HG02943 (cell line): ENCODE measurements around the gene RAB38.

Source experiments
- ATAC-seq: cut with Tn5 transposase; IDR thresholded peaks from one replicate; pipeline ENCODE4 v1.9.1; 2021; ENCODE audit warnings: mild to moderate bottlenecking, low read depth, moderate library complexity; ENCODE audit not compliant: unreplicated experiment

Gene RAB38

GRCh38 chr11:88105951-88106350, 69.3 kb downstream of the RAB38 start:
- no peak for ATAC-seq

DNA sequence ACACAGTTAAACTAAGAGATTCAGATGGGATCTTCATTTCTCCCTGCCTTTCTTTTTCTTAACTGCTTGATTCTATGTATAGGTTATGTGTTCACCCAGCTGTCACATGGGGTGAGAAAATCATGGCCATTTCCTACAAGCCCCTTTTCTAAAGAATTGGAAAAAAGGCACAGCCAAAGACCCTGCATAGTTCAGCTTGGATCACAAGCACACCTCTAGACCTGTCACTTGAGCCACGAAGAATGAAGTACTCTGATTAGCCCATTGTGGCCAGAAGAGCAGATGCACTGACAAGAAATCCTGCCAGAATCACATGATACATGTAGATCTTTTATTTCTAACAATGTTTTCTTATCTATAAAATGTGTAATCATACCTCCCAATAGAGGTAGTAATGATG, 69.7 kb downstream of the RAB38 start:
- no peak for ATAC-seq

GRCh38 chr11:88104408-88104807, 70.8 kb downstream of the RAB38 start:
- ATAC-seq, result peak; percentile 49

GRCh38 chr11:88103337-88104206, 71.7 kb downstream of the RAB38 start:
- peak; percentile 83 for ATAC-seq

GRCh38 chr11:88102598-88102934, 72.7 kb downstream of the RAB38 start:
- ATAC-seq, result no peak

DNA sequence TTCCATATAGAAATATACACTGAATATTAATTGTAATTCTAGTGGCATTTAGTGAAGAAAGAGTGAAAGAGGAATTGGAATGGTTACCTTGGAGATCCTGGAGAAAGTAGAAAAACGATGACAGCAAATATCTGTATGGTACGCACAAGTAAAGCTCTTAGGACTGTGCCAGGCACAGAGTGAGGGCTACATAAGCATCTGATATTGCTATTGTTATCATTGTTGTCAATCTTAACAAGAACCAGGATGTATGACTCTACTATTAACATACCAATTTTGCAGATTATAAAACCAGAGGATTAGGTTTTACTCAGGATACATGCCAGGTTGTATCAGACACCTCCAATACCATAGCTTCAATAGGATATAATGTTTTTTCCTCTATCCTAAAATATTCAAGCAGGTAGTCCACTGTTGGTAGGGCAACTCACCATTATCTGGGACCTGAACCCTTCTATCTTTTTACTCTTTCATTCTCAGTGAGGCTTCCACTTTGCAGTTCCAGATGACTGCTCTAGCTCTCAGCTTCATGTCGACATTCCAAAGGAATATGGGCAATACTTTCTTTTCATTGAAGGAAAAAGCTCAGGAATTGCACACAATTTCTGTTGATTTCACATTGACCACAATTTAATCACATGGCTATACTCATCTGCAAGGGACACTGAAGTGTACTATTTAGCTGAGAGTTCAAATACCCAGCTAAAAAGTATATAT, 73.2 kb downstream of the RAB38 start:
- ATAC-seq, result no peak

- ATAC-seq, result no peak
Observed at GRCh38 chr11:88100151-88100550, 75.1 kb downstream of the RAB38 start.

DNA sequence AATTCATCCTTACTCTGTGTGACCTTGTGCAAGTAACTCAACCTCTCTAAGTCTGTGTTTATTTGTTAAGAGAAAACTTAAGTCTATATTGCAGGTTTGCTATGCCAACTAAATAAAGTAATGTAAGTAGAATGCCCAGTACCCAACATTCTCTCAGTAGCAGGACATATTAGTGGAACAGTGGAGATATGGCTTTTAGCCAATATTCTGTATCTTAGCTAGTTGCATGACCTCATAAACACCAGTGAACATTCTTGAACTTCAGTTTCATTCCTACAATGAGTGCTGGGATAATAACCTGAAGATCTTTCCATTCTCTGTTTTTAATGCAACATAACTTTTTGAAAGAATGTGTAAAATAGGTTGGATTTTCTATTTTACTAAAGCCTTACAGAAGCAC, 77.0 kb downstream of the RAB38 start:
- ATAC-seq, result no peak

GRCh38 chr11:88089134-88089533, 86.1 kb downstream of the RAB38 start:
- no peak for ATAC-seq

GRCh38 chr11:88087337-88087736, 87.9 kb downstream of the RAB38 start:
- no peak for ATAC-seq

- no peak for ATAC-seq
Observed at GRCh38 chr11:88086297-88086696, 88.9 kb downstream of the RAB38 start.

DNA sequence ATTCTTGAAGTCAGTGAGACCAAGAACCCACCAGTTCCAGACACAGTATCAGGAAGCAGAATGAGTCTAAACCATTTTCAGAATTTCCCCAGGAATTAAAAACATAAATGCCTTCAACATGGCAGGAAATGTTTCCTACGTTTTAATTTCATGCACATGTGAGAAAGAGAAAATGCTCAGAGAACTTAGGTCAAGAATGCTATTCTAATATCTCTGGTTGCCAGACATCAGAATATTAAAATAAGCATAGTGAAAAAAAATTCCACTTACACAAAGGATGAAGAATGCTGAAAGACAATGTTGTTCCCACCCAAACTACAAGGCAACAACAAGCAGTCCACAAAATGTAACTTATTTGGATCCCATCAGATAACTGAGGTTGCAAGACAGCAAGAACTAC, 104.8 kb downstream of the RAB38 start:
- ATAC-seq, result no peak

GRCh38 chr11:88068848-88069554, 106.2 kb downstream of the RAB38 start:
- no peak for ATAC-seq

GRCh38 chr11:88066090-88066489, 109.2 kb downstream of the RAB38 start:
- no peak for ATAC-seq

- no peak for ATAC-seq
Observed at GRCh38 chr11:88064097-88064705, 111.0 kb downstream of the RAB38 start.
